Osteoblast (primary cell): Measurements from ENCODE around the gene DNAH8. TPM values are rescaled to one million over a fixed set of nuclear protein-coding genes. Genes with fewer than 3 reads are reported as not detected.

Experiments used
- DNase-seq: peaks from one replicate; pipeline ENCODE4 v3.0.0; 2011; ENCODE audit warnings: low spot score, mixed read lengths; ENCODE audit not compliant: insufficient read length; ENCODE audit errors: missing footprints
- H2AFZ ChIP-seq: 2 replicates; pipeline ENCODE4 v1.6.0; 2011; ENCODE audit warnings: mild to moderate bottlenecking, low read length
- H3K27ac ChIP-seq: 2 replicates; pipeline ENCODE4 v1.5.1; 2011; ENCODE audit warnings: mild to moderate bottlenecking, low read depth, low read length, moderate library complexity
- H3K27me3 ChIP-seq: 2 replicates; pipeline ENCODE4 v1.6.0; 2012; ENCODE audit warnings: mild to moderate bottlenecking, control low read depth, inconsistent platforms, low read length, moderate library complexity; ENCODE audit not compliant: insufficient read depth
- H3K36me3 ChIP-seq: 2 replicates; pipeline ENCODE4 v1.5.1; 2011; ENCODE audit warnings: mild to moderate bottlenecking, low read length, control low read depth, moderate library complexity; ENCODE audit not compliant: insufficient read depth
- H3K4me1 ChIP-seq: 2 replicates; pipeline ENCODE4 v1.5.1; 2011; ENCODE audit warnings: mild to moderate bottlenecking, low read length, control low read depth, moderate library complexity; ENCODE audit not compliant: insufficient read depth
- H3K4me2 ChIP-seq: 2 replicates; pipeline ENCODE4 v1.6.0; 2011; ENCODE audit warnings: mild to moderate bottlenecking, low read length; ENCODE audit not compliant: insufficient read depth
- H3K4me3 ChIP-seq: fragments of 200-600 bp; sonication (generic); 3 replicates; pipeline ENCODE4 v1.5.1; 2012; ENCODE audit warnings: mild to moderate bottlenecking, low read length, inconsistent platforms; ENCODE audit not compliant: insufficient read depth
- H3K79me2 ChIP-seq: 2 replicates; pipeline ENCODE4 v1.6.0; 2012; ENCODE audit warnings: mild to moderate bottlenecking, low read length, control low read depth, inconsistent platforms; ENCODE audit not compliant: insufficient read depth
- H3K9me3 ChIP-seq: 2 replicates; pipeline ENCODE4 v1.5.1; 2011; ENCODE audit warnings: low read depth, low read length, control low read depth
- H4K20me1 ChIP-seq: 2 replicates; pipeline ENCODE4 v1.6.0; 2012; ENCODE audit warnings: mild to moderate bottlenecking, low read length, control low read depth; ENCODE audit not compliant: insufficient read depth
- total RNA-seq: library from RNA; depleted of rRNA; stranded (reverse); fragments of >200 nt; gene quantifications from 2 replicates; pipeline ENCODE4 v1.2.3, GENCODE V29; 2012
- TF ChIP-seq, protein P1 (sequence below): IDR thresholded peaks from 2 replicates; pipeline ENCODE4 v1.5.1; 2011; ENCODE audit warnings: mild to moderate bottlenecking, low read depth, low read length, moderate library complexity; ENCODE audit errors: extremely low read depth

The DNAH8 gene
- total RNA-seq, 1 donor, result 0.36 TPM

DNA sequence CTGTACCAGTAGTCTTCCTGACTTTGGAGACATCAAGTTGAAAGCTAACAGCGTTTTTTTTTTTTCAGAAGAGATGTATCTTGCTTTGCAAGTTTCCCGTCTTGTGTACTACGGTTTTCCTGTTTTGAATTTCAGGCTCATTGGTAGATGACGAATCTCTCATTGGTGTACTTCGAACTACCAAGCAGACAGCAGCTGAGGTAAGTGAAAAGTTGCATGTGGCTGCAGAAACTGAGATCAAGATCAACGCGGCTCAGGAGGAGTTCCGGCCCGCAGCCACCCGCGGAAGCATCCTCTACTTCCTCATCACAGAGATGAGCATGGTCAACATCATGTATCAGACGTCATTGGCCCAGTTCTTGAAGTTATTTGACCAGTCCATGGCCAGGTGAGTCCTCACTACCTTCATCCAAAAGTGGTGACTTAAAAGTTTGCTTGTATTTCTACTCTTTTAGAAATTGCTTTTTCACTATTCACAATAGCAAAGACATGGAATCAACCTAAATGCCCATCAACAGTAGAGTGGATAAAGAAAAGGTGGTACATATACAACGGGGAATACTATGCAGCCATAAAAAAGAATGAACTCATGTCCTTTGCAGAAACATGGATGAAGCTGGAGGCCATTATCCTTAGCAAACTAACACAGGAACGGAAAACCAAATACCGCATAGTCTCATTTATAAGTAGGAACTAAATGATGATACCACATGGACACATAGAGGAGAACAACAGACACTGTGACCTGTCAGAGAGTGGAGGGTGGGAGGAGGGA, 222.9 kb downstream of the DNAH8 start:
- Histone ChIP-seq H3K27ac (no peak overlapping the region), H3K36me3 (no peaks in the 10 kb centered on the region), H3K27me3 (no peaks in the 10 kb centered on the region), H3K79me2 (no peaks in the 10 kb centered on the region), H4K20me1 (no peaks in the 10 kb centered on the region), H3K4me1 (no peaks in the 10 kb centered on the region), H3K4me2 (no peak overlapping the region), H2AFZ (no peak overlapping the region), H3K9me3 (no peaks in the 10 kb centered on the region), H3K4me3 (no peak overlapping the region)
- TF ChIP-seq, protein P1, sequence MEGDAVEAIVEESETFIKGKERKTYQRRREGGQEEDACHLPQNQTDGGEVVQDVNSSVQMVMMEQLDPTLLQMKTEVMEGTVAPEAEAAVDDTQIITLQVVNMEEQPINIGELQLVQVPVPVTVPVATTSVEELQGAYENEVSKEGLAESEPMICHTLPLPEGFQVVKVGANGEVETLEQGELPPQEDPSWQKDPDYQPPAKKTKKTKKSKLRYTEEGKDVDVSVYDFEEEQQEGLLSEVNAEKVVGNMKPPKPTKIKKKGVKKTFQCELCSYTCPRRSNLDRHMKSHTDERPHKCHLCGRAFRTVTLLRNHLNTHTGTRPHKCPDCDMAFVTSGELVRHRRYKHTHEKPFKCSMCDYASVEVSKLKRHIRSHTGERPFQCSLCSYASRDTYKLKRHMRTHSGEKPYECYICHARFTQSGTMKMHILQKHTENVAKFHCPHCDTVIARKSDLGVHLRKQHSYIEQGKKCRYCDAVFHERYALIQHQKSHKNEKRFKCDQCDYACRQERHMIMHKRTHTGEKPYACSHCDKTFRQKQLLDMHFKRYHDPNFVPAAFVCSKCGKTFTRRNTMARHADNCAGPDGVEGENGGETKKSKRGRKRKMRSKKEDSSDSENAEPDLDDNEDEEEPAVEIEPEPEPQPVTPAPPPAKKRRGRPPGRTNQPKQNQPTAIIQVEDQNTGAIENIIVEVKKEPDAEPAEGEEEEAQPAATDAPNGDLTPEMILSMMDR, result no peak
- no peak for DNase-seq

GRCh38 chr6:38938741-38939140, 223.6 kb downstream of the DNAH8 start:
- Histone ChIP-seq H2AFZ (no peak overlapping the region), H3K4me2 (no peak overlapping the region), H3K36me3 (no peaks in the 10 kb centered on the region), H3K27ac (no peak overlapping the region), H3K79me2 (no peaks in the 10 kb centered on the region), H3K4me3 (no peak overlapping the region), H4K20me1 (no peaks in the 10 kb centered on the region), H3K9me3 (no peaks in the 10 kb centered on the region), H3K4me1 (no peaks in the 10 kb centered on the region), H3K27me3 (no peaks in the 10 kb centered on the region)
- TF ChIP-seq, protein P1, result no peak
- DNase-seq, result no peak

GRCh38 chr6:38942442-38942841, 227.3 kb downstream of the DNAH8 start:
- no peaks in the 10 kb centered on the region for H3K36me3 ChIP-seq
- no peak for DNase-seq
- H3K4me2 ChIP-seq, result no peak overlapping the region
- no peak overlapping the region for H3K27ac ChIP-seq
- no peaks in the 10 kb centered on the region for H3K4me1 ChIP-seq
- TF ChIP-seq, protein P1, result no peak
- no peaks in the 10 kb centered on the region for H3K79me2 ChIP-seq
- no peaks in the 10 kb centered on the region for H3K27me3 ChIP-seq
- no peak overlapping the region for H2AFZ ChIP-seq
- H3K9me3 ChIP-seq, result no peaks in the 10 kb centered on the region
- H4K20me1 ChIP-seq, result no peaks in the 10 kb centered on the region
- no peak overlapping the region for H3K4me3 ChIP-seq

- H2AFZ ChIP-seq, result no peak overlapping the region
- no peak for DNase-seq
- H3K27ac ChIP-seq, result no peak overlapping the region
- H3K9me3 ChIP-seq, result no peaks in the 10 kb centered on the region
- TF ChIP-seq, protein P1, result no peak
- no peaks in the 10 kb centered on the region for H3K79me2 ChIP-seq
- no peak overlapping the region for H3K4me2 ChIP-seq
- H3K4me3 ChIP-seq, result no peak overlapping the region
- H3K36me3 ChIP-seq, result no peaks in the 10 kb centered on the region
- no peaks in the 10 kb centered on the region for H3K27me3 ChIP-seq
- no peaks in the 10 kb centered on the region for H3K4me1 ChIP-seq
- H4K20me1 ChIP-seq, result no peaks in the 10 kb centered on the region
Observed at GRCh38 chr6:38942965-38943364, 227.9 kb downstream of the DNAH8 start.
